HG02759 (cell line): Measurements from ENCODE around the gene GPX2.

ENCODE experiments used
- ATAC-seq: cut with Tn5 transposase; IDR thresholded peaks from one replicate; pipeline ENCODE4 v1.9.1; 2021; ENCODE audit warnings: mild to moderate bottlenecking, moderate library complexity; ENCODE audit not compliant: unreplicated experiment

GPX2 gene

DNA sequence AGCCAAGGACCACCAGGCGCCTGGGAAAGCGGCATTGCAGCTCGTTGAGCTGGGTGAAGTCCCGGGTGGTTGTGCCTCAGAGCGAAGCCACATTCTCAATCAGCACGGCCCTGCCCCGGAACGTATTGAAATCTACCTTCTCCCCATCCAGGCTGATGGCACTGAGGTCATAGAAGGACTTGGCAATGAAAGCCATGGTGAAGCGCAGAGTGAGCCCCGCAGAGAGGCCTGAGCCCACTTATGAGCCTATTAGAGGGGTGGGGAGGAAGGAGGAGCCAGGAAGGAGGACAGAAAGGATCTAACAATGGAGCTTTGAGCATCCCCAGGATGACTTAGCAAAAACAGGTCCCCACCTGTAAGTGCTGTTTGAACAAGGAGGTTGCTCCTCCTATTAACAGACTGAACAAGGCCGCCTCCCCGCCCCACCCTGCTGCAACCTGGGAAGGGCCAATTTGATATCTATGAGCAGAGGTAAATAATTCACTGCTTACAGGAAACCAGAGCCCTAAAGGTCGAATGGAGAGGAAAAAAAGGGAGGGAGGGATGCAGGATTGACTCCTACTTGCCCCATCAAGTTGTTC, at the start of gene GPX2:
TSS of gene GPX2 (minus strand) at position 215 of the 581 bp plus-strand sequence. CDS start at position 196, 19 bp downstream.
- ATAC-seq, result no peak

DNA sequence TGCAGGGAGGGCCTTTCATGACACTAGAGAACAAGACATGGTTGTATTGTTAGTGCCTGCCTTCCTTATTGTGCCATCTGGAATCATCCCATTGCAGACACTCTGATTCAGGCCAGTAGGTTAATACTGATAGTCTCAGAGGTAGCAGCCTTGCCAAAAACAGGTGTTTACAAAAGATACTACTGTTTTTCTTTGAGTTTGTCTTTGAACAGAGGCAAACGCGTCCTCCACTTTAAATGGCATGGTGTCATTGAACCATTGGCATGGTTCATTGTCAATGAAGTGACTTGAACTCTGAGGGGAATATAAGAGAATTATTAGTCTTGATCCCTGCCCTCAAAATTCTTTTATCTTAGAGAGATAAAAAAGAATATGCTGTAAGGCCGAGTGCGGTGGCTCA, 48.4 kb upstream of the GPX2 start:
- no peak for ATAC-seq

DNA sequence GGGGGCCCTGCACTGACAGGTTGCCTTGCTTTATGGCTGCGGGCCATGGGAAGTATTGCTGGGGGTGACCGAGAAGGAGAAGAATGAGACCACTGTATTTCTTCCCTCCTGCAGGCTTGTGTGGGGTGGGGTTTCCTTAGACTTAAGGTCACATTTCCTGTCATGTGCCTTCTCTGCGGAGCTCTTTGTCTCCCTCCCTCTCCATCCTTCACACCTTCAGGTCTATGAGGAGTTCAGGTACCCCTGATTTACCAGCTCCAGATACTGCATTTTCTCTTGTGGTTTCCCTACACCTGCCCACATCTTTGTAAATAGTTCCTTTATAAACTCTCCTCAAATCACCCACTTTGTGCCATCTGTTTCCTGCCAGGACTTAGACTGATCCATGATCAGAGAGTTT, 47.8 kb upstream of the GPX2 start:
- ATAC-seq, result no peak

DNA sequence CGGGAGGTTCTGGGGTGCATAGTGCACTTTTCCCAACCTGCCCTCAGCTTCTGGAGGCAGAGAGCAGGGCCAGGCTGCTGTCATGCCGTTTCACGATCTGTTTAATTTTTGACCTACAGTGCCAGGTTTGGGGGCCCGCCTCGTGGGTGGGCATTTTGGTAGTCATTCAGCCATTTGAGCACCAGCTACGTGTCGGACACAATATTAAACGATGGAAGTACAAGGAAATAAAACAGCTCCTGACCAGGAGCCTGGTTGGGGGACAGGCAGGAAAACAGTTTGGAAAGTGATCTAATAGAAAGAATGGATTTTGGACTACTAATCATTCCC, 44.9 kb upstream of the GPX2 start:
- ATAC-seq, result peak; percentile 0

DNA sequence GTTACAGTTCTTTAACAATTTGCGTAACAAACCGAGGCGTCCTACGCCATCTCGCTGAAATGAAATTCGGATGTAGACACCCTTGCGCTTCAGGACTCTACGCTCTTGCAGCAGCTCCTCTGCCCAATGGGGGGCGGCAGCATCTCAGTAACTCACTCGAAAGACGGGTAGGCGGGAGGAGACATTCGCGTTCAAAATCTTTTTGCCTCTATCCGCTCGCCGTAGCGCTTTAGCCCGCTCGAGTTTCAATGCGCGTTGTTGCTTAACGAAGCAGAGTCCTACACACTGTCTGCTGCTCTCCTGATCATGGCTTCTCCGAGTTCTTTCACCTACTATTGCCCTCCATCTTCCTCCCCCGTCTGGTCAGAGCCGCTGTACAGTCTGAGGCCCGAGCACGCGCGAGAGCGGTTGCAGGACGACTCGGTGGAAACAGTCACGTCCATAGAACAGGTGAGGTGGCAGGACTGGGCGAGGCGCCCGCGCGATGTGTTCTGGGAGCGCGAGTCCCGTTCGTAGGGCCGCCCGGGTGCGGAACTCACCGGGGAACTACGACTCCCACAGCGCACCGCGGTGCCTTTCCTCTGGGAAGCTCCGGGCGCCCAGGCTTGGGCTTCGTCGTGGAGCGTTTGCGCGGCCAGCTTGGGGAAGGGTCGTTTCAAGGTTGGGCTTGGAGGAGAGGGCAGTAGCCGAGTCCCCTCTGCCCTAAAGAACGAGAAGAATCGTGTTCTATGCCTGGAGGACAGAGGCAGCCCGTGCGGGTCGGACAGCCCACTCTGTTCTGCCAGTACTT, 44.3 kb upstream of the GPX2 start, which contains the start of gene FNTB:
TSS of gene FNTB (plus strand) at position 248 of the 790 bp plus-strand sequence. CDS start at position 307, 59 bp downstream.
- peak; percentile 95 for ATAC-seq

DNA sequence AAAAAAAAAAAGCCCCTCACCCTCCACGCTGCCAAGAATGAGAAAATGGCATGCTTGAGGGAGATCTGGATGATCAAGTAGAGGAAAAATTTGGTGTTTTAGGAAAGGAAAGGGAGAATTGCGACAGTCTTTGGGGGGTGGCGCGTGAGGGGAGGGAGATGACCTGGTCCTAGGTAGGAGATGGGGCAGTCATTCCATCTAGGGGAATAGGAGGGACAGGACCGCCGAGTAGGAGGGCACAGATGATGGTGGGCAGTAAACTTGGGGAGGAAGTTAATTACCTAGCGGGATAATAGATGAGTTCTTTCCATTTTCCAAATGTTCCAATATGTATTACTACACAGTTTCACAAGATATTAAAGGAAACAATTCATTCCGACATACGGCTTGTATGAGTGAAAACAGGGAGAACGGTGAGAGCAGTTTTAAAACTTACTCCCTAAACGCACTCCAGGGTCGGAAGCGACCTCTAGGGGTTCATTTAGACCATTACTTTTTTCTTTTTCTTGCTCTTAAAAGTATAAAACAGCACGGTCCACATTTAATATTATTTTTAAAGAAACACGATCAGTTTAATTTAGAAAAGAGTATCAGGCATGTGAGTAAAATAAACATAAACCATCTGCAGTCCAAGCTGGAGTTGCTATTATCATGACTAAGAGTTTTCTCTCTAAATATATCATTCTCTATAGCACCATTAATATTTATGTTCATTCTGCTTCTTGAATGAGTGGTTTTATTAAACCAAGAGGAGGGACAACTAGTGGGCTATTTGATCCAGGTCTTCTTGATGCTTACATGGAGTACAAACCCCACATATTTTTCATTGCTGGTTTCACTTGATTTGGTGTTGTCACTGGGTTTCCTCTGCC, 41.1 kb upstream of the GPX2 start:
- no peak for ATAC-seq

DNA sequence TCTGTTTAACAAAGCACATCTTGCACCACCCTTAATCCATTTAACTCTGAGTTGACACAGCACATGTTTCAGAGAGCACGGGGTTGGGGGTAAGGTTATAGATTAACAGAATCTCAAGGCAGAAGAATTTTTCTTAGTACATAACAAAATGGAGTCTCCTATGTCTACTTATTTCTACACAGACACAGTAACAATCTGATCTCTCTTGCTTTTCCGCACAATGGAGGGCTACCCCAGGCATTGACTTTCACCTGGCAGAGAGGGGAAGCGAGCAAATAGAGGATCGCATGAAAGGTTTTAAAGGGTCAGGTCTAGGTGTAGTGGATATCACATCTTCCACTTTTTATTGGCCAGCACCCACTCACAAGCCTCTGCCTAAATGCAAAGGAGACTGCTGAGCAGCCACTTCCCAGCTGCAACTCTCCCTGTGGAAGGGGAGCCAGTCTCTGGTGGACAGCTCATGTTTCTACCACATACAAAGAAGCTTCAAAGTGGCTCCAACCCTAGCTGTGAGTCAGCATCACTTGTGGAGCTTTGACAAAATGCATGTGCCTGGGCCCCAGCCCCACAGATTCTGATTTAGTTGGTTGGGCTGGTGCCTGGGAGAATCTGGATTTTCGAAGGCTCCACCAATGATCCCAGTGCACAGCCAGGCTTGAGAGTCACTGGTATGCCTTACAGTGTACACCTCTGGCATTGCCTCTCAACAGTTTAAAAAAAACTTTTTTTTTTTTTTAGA, 37.0 kb upstream of the GPX2 start:
- ATAC-seq, result no peak

DNA sequence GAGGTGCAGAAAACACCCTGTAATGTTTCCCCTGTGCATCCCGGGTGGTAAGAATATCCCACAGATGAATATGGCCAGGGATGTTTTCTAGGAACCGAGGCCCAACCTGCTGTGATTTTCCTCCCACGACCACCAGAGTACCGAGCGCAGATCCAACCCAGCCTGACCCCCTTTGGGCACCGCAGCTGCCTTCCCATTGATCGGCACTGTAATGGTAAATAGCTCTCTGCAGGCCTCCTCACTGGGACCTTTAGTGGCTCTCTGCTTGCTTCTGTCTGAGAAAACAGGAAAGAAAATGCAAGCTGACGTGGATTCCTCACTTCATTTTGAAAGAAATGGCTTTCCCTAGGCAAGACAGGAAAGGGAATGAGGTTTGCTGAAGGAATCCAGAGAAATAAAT, 32.0 kb upstream of the GPX2 start:
- no peak for ATAC-seq

DNA sequence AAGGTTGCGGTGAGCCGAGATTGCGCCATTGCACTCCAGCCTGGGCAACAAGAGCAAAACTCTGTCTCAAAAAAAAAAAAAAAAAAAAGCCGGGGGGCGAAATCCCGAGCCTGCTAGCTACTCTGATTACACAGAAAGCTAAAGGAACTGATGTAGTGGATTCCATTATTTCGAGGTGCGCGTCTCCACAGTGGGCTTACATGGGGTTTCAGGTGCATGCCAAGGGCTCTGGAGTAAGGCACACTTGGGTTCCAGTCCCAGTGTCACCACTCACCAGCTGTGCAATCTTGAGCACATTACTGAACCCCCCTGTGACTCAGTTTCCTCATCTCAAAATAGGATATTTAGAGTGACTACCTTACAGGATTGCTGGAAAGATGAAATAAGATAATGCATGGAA, 31.3 kb upstream of the GPX2 start:
- no peak for ATAC-seq

DNA sequence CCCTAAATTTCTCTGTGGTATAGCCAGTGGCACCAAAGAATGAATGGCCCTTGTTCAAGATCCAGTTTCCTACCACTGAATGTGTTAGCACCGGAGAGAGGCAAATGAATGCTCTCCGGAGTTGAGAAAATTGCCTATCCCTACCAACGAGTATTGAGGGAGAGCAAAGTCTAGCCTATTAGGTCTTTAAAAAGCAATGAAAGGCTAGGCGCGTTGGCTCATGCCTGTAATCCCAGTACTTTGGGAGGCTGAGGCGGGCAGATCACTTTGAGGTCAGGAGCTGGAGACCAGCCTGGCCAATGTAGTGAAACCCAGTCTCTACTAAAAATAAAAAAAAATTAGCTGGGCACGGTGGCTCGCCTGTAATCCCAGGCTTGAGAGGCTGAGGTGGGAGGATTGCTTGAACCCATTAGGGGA, 30.5 kb upstream of the GPX2 start:
- no peak for ATAC-seq

DNA sequence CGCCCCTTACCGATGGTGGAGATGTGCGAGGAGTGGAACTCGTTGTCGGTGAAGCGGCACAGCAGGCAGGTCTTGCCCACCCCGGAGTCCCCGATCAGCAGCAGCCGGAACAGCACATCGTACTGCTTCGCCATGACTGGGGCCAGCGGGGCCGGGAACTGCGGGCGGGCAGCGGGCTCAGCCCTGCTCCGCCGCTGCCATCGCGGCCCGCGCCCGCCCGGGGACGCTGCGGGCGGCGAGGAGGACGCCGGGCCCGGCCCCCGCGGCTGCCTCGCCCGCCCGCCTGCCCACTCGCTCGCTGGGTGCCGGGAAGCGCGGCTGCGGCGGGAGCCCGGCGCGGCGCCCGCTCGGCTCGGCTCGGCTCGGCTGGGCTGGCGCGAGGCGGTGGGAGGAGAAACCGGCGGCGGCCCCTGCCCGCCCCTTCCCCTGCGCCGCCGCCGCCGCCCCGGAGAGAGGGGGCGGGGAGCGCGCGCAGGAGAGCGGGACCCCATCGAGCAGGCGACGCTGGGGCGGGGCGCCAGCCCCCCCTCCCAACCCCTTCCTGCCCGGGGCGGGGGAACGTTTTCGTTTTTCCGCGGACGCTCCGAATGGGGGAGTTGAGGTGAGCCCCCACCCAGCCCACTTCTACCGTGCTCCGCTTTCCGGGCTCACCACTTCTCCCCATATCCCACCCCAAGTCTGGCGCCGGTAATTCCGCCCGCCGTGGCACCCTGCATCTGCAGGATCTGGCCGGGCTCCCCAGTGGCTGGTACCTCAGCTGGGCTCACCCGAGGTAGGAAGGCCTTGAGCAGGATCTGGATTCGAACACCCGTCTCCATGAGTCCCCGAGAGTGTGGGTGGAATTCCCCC, 29.6 kb upstream of the GPX2 start, which contains the start of gene RAB15:
TSS of gene RAB15 (minus strand) at position 394 of the 849 bp plus-strand sequence. CDS start at position 134, 260 bp downstream.
- peak; percentile 68 for ATAC-seq

DNA sequence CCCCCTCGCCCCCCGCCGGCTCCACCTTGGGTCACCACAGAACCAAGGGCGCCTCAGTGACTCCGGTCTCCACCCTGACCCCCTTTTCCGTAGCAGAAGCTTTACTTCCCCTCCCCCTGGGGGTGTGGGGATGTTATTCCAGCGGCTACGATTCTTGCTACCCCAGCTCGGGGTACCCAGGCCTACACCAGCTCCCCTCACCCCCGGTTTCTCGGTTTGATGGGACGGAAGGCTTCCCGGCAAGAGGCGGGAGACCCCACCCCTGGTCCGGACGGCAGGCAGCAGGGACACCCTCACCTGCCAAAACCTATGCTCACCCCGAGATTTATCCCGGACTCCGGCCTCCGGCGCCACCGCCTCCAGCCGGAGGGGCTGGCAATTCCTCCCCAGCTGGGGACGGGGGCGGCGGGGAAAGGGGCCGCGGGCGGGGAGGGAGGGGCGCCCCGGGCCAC, 29.0 kb upstream of the GPX2 start:
- ATAC-seq, result no peak

DNA sequence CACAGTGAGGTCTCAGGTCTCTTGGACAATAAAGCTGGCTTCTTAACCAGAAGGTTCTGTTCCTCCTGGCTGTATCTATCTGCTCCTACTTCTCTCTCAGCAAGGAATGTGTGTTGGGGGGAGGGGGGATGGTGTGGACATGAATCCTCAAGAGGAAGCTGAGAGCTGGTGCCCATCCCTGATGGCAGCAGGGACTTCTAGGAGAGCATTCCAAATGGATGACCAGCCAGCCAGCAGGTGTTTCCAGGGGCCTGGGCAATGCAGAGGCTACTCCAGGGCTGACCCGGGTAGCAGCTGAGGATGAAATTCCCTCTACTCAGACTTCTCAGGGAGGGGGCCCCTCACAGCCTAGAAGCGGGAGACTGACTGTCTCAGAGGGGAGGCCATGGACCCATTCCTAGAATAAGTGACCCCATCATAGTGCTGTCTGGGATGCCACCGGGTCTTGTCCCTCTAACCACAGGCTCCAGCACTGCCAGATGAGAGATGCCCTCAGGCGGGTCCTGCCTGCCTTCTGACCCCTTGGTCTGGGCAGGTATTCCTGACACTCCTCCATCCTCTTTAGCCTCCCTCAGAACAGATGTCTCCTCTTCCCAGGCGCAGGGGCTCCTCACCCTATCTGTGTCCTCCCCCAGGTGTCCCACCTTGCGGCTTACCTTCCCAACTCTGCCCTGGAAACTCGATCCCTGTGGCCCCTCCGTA, 28.4 kb upstream of the GPX2 start:
- ATAC-seq, result no peak

DNA sequence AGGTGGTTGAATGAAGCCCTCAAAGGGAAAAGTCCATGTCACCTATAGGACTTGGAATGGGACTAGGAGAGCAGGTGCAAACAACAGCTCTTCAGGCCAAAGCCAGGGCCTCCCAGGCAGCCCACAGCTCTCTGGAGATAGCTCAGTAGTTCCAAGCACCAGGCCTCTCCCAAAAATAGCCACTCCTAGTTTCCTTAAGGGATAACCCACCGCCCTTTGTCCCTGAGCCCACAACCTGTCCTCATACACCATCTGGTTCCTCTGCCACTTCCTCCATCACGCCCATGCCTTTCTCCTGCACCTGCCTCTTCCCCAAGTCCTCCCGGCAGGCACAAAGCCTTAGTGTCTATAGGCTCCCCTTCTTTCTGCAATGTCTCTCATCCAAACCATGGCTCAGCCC, 27.5 kb upstream of the GPX2 start:
- ATAC-seq, result no peak

DNA sequence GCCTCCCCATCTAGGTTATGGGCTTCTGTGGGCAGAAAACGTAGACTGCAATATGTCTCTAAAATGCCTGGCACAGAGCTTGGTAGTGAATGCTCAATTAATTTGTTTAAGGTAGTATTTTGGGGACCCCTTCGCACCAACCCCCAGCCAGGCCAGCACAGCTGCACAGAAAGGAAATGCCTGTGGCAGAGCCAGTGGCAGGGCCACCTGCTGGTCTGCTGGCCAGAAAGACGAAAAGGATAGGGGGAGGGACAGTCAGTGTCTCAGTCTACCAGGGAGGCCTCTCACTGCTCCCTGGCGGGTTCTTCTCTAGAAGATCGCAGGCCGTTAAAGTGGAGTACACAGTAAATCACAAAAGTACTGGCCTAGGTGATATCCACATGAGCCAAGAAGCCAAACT, 26.1 kb upstream of the GPX2 start:
- no peak for ATAC-seq

DNA sequence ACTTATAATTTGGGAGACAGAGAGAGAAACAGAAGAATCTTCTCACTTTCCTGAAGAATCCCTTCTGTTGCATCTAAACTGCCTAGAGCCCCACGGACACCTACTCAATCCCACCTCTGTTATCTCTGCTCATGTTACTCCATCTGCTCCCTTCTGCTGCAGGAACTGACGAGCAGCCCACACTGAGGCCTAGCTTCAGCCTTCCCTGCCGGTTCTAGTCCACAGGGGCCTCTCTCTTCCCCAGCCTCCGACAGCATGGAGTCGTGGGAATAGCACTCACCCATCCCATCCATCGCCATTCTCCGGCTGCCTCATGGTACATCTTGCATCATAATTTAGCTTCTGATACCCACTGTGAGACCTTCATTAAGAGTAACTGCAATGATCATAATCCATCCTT, 25.6 kb upstream of the GPX2 start:
- no peak for ATAC-seq

DNA sequence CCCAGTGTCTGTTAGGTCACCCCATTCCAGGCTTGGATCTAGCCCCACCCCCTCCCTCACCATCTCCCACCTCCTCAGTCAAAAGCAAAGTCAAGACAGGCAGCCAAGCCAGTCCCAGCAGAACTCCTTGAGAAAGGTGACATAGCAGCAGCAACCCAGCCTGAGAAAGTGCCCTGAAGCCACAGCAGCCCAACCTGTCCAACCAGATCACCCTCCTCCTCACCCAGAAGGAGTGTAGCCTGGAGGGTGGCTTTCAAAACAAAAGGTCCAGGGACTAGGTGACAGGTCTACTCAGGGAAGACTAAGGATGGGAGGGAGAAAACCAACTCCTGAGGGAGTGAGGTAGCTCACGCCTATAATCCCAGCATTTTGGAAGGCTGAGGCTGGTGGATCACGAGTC, 24.4 kb upstream of the GPX2 start:
- no peak for ATAC-seq

DNA sequence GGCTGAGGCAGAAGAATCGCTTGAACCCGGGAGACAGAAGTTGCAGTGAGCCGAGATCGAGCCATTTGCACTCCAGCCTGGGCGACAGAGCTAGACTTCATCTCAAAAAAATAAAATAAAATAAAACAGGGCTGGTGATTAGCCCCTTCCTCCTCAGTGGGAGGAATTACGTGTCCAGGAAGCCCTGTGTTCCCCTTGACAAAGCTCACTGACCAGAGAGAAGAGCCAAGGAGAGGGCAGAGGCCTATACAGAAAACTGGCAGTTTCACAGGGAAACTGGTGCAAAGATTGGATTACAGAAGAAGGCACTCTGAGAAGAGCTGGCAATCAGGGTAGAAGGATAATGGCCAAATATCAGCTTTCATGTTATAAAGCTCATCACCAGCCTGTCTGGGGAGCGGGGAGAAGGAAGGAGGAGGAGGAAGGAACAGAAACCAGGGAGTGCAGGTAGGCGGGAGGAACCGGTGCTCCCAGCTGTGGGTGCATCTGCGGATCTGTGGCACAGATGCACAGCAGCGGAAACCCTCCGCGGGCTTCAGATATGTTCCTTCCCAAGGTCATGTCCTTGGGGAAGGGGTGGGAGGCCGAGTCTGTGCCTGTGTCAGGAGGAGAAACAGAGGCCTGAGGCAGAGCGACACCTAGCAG, 22.9 kb upstream of the GPX2 start:
- ATAC-seq, result no peak

DNA sequence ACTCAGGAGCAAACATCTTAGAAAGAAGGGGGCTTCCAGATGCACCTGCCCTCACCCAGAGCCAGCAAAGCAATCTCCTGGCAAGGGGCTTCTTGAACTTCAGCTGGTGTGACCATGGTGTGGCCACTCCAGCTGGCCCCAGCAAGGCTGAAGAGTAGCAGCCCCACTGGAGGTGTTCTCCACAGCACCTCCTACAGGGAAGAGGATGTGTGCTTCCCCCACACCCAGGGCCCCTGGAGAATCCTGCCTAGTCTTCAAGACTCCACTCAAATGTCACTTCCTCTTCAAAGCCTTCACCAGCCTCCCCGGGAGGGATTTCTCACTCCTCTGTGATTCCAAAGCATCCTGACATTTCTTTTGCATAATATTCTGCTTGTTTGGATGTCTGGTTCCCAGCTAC, 21.1 kb upstream of the GPX2 start:
- no peak for ATAC-seq
